Left kidney (tissue), 2 donors: Measurements from ENCODE around the gene MBD3L2B. TPM values are rescaled to one million over a fixed set of nuclear protein-coding genes. Genes with fewer than 3 reads are reported as not detected.

Experiments used
- DNase-seq: peaks from one replicate; pipeline ENCODE4 v3.0.0-alpha.2; 2013
- polyA plus RNA-seq: library from polyadenylated mRNA; unstranded; fragments of 120-200 nt; gene quantifications from one replicate; pipeline ENCODE4 v1.2.1, GENCODE V29; 2013; ENCODE audit not compliant: insufficient read length

Gene MBD3L2B
- polyA plus RNA-seq, 1 donor: not detected

DNA sequence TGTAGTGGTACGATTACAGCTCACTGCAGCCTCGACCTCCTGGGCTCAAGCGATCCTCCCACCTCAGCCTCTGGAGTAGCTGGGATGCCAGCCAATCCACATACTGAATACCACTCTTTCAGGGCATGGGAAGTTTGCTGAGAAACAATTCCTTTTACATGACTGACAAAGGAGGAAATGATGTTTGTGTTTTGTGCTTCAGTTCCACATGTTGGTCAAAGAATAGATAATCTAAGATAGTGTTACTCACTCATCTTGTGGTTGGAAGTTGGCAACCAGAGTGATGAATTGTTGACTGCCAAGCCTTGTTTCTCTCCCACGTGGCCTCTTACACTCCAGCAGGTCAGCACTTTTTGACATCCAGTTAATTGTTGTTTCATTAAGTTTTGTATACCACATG lies 7.6 kb downstream of the MBD3L2B start:
- no peak for DNase-seq

DNA sequence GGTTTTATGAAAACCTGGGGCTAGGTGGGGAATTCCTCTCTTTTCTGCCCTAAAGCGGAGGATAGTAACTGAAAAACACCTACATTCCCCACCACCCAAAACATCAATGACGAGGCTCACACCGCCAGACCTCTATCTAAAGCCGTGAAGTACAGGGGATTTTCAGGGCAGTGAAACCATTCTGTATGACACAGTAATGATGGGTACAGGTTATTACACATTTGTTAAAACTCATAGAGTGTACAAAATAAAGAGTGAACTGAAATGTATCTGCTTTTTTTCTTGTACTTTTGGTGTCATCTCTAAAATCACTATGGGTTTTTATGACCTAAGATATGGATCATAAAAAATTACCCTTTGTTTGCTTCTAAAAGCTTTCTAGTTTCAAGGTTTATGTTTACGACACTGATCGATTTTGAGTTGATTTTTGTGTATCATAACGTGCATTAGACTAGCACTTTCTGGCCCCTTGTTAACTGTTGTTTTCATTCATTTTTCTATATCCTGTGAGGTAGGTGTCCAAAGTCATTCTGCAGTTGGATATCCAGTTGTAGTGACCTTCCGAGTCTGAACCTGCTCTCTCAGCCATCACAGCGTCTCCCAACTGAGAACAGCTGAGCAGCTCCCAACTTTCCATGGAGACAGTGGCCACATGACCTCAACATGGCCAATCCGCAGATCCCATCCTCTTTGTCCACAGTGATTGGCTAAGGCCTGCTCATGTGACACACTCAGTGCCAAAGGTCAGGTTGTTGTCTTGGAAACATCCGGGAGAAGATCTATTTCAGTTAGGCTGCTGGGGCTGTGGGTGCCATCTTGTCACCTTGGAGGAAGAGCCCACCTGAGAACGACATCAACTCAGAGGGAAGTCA lies 10.3 kb downstream of the MBD3L2B start:
- no peak for DNase-seq

DNA sequence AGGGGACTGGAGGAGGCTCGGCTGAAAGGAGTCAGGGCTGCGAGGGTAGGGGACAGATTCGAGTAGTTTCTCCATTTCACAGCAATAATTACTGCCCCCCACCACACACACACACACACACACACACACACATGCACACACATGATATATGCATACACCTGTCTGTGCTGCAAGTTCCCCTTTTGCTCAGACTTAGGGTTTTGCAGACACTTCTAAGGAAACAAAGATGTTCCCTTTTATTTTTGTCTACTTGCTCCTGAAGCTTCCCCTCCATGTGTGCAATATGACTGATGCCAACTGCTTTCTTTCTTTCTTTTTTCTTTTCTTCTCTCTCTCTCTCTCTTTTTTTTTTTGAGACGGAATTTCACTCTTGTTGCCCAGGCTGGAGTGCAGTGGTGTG lies 13.4 kb downstream of the MBD3L2B start:
- no peak for DNase-seq

DNA sequence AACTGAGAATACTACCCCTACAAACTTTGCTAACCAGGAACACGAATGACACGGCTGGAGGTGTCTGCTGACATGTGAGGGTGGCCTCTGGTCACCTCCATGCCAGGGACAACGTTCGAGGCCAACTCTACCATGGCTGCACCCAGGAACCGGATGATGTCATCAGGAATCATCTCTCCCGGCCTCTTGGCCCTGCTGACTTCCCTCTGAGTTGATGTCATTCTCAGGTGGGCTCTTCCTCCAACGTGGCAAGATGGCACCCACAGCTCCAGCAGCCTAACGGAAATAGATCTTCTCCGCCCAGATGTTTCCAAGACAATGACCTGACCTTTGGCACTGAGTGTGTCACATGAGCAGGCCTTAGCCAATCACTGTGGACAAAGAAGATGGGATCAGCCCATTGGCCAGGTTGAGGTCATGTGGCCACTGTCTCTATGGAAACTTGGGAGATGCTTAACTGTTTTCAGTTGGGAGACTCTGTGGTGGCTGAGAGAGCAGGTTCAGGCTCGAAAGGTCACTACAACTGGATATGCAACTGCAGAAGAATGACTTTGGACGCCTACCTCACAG lies 15.0 kb downstream of the MBD3L2B start:
- no peak for DNase-seq

DNA sequence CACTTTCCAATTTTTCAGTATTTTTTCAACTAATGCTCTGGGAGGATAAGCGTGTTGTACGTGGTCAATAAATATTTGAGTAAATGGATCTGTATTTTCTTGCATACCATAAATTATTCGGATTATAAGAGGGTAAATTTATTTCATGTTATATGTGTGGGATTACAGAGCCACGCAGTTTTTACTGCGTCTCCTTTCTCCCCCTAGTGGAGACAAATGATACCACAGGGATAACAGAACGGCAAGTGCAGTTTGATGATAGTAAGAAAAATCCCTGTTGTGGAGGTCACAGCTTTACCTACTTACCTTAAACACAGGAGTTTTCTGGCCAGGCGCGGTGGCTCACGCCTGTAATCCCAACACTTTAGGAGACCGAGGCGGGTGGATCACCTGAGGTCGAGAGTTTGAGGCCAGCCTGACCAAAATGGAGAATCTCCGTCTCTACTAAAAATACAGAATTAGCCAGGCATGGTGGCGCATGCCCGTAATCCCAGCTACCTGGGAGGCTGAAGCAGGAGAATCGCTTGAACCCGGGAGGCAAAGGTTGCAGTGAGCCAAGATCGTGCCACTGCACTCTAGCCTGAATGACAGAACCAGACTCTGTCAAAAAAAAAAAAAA lies 16.8 kb downstream of the MBD3L2B start:
- peak; percentile 34 for DNase-seq

DNA sequence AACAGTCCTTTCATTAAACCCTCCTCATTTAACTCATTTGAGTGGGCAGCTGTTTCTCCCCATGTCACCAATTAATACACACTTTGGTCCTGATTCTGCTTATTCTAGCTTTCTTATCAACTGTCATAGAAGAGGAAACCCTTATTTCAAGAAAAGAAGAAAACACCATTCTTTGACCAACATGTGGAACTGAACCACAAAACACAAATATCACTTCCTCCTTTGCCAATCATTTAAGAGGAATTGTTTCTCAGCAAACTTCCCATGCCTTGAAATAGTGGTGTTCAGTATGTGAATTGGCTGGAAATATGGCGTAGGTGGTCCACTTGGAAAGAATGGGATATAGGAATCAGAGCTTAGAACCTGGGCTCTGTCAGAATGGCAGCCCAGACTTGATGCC lies 20.4 kb downstream of the MBD3L2B start:
- no peak for DNase-seq

DNA sequence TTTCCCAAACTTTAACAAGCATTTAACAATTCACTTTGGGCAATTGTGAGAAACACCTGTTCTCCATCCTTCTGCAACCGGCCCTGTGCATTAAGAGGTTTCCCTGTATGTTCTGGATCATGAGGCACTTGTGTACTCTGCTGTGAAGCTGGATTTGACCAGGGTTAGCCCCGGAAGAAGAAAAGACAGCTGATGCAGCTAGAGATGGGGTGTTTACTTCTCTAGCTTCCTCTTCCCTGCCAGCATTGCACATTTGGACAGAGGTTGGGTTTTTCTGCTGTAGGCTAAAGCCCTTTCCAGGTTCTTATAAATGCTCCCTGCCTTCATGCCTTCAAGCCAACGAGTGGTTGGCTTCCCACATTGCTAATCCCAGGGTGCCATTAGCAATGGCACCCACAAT lies 20.9 kb downstream of the MBD3L2B start:
- no peak for DNase-seq

DNA sequence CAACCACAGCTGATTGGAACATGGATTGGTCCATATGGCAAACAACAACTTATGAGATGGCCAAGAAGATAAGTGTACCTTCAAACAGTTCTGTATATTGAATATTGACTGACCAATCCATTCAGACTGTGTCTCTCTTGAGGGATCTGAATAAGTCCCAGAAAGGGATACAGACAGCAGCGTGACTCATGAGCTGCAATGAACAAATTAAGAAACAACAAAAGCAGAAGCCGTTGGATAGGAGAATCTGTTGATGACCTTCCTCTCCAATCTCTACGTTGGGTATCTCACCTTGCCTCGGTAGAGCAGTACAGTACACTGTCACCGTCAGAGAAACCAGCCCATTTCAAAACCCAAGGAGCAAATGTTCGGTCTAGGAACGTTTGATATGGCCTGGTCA lies 21.3 kb downstream of the MBD3L2B start:
- no peak for DNase-seq

DNA sequence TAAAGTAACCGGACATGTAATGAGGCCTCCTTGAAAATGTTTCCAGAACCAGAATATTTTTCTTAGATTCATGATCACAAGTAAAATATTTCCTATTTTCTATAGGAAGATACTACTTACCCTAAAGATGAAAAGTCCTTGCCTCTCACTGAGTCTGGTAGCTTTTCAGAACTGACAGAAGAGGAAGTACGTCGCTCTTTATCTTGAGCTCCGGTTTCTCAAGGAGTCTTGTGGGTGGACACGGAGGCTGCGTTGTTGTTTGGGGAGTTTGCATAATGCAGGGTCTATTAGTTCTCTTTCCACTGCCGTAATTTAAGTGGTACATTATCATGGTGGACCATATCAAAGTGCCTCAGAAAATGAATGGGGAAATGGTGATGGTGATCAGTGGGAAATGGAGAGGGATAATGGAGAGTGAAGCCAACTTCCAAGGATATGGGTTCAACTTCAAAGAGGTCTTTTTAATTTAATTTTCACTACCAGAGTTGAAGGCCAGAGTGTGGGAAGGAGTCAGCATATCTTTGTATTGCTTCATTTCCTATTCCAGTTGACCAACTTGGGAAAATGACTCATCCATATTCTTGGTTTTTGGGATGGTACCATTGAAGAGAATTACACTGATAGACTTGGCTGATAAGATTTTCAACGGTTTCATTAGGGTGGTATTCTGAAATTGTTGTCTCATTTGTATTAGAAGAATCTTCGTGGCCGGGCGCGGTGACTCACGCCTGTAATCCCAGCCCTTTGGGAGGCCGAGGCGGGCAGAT lies 23.4 kb downstream of the MBD3L2B start:
- DNase-seq: no peak

DNA sequence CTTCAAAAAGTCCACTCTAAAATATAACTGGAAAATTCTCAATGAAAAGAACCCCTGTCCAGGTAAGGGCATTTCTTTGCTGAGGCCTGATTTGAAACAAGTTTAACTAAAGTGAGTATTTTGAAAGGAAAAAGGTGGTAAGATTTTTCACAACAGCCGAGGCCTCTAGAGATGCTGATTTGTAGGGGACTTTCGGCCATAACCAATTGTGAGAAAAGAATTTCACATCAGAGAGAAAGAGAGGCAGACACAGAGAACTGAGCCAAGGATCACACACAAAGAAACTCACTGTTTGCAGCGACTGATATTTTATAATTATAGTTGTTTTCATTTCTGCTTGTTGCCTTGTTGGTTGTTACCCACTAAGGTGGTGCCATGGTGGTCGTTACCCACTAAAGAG lies 24.4 kb downstream of the MBD3L2B start:
- DNase-seq: no peak

DNA sequence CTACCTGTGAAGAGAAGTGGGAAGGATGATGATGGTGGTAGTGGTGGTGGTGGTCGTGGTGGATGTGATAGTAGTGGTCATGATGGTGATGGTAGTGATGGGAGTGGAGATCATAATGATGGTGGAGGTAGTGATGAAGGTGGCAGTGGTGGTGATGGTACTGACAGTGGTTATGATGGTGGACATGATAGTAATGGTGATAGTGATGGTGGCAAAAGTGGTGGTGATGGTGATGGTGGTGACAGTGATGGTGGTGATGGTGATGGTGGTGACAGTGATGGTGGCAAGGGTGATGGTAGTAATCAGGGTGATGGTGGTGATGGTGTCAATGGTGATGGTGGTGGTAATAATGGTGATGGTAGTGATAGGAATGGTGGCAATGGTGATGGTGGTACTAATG lies 26.2 kb downstream of the MBD3L2B start:
- no peak for DNase-seq

DNA sequence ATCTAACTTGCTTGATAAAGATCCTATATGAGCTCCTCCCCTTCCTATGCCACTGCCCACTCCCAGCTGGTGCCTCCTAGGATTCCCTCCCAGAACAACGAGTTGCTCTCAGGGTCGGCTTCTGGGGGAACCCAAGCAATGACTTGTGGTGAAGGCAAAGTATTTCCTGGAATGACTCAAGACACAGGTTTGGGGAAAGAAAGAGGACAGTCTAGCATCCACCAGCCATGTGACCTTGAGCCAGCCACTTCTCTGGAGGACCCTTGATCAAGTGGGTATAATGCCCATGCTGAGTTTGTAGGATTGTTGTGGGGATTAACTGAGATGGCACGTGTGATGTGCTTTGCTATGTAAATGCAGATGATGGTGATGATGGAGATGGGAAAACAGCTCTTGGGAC lies 33.0 kb downstream of the MBD3L2B start:
- no peak for DNase-seq

DNA sequence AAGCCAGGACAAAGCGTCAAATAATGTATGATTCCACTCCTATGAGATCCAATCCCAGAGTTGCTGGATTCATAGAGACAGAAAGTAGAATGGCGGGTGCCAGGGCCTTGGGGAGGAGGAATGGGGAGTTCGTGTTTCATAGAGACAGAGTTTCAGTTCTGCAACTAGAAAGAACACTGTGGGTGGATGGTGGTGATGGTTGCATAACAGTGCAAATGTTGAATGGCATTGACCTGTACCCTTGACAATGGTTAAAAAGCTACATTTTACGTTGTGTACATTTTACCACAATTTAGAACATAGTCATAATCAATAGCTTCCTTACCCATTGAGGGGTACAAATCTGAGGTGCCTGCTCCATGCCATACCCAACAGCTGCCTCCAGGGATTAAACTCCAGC lies 33.4 kb downstream of the MBD3L2B start:
- DNase-seq: no peak

DNA sequence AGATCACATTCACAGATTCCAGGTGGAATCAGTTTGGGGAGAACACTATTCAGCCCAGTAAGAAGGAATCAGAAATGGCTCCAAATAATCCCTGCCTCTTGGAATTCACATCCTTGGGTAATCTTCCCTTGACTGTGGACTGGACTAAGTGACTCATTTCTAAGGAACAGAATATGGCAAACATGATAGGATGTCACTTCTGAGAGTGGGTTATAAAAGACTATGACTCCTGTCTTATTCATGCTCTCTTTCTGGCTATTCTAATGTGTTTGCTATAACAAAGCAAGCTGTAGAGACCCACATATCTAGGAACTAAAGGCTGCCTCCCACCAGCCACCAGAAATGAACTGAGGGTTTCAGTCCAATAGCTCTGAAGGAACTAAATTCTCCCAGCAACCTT lies 37.8 kb downstream of the MBD3L2B start:
- DNase-seq: no peak

DNA sequence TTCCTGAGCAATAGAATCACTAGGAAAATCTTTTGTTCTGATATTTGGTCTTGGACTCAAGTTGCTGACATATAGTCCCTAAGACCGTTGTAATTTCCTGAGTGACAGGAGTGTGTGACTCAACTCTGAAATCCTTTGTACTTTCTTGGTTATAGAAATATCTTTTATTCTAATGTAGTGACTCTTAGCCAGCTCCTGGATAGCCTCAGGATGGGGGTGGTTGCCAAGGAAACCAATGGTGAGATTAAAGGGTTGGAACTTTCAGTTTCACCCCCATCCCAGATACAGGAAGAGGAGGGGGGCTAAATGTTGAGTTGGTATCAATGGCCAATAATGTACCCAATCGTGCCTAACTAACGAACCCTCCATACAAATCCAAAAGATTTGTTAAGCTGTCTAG lies 41.8 kb downstream of the MBD3L2B start:
- no peak for DNase-seq

DNA sequence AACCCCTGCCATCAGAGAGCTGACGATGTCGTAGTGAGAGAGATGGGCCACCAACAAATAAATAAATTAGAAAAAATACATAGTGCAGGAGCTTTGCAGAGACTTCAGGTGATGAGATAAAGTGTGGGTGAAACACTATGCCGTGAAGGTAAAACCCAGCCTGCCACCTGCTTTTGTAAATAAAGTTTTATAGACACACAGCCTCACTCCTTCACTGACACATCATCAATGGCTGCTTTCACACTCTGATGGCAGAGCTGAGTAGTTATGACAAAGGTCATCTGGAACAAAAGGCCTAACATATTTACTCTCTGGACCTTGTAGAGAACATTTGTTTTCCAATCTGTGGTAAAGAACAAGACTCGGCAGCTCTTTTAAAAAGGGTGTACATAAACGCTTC lies 45.0 kb downstream of the MBD3L2B start:
- DNase-seq: no peak

DNA sequence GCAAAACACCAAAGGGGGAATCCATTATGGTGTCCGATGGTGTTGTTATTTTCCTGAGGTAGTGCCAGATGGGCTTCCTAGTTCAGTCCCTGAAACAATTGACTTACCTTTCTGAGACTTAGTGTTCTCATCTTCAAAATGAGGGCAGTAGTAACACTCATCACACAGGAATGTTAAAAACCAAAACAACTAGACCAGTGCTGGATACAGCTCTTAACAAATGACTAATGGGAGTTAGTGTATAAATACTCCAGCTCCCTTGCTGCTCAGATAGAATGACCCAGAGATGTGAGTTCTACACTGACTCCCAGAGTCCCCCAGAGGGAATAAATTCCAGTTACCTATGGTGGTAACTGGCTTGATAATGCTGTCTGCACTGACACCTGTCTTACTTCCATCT lies 49.9 kb downstream of the MBD3L2B start:
- no peak for DNase-seq

DNA sequence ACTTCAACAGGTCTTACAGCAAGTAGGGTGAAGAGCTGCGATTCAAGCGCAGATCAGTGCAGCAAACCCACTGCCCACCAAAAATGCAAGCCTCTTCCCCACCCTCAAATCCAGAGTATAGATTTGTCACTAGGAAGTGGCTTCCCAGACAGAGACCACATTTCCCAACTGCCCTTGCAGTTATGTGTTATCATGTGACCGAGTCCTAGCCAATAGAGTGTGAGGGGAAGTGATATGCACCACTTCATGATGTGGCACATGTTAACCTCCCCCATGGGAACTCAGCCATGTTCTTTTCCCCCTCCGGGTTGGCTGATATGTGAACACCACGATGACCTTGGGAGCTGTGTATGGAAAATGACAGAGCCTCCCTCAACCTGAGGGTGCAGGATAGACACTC lies 50.8 kb downstream of the MBD3L2B start:
- no peak for DNase-seq

DNA sequence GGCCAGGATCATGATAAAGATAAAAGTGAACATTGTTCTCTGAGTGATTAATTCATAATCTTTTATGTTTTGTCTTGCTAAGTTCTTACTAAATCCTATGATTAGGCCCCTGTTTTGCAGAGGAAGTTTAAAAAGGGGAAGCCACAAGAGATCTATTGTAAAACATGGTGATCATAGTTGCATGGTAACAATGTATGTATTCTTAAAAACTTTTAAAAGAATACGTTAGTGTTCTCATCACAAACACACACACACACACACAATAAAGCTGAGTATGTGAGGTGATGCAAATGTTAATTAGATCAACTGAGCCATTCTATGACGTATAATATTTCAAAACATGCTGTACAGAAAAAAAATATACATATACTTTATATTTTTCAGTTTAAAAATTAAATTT lies 51.2 kb downstream of the MBD3L2B start:
- no peak for DNase-seq

DNA sequence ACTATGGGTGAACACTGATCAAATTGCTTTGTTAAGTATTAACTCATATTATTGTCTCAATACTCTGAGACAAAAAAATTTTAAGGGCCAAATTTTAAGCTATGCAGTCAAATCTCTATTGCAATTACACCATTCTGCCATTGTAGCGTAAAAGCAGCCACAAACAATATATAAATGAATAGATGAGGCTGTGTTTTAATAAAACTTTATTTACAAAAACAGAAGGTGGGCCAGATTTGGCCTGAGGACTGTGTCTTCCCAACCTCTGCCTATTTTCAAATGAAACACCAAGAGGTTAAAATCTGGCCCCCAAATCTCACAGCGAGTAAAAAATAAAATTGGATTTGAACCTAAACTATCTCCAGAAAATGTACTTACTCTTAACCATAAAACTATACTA lies 51.7 kb downstream of the MBD3L2B start:
- no peak for DNase-seq
